ENCODE data around the gene ABCB6. TPM values are rescaled to one million over a fixed set of nuclear protein-coding genes. Genes with fewer than 3 reads are reported as not detected.
A peak's percentile ranks its signal among the peaks of the same experiment; 100 is the strongest.

ABCB6 gene
- total RNA-seq, 1 experiment from 2014 or later: 21.1 TPM

GRCh38 chr2:219197388-219197787 is 21.4 kb downstream of the ABCB6 start:
- Histone ChIP-seq H3F3A (ENCODE audit: low read length, unreplicated experiment) (no peaks in the 10 kb centered on the region), H3K4me1 (ENCODE audit: insufficient read depth, low read length) (no peaks in the 10 kb centered on the region), H3K9me2 (replicated peaks; ENCODE audit: low read length) (no peaks in the 10 kb centered on the region), H3K9me3 (ENCODE audit: low read length) (no peaks in the 10 kb centered on the region), H3K27ac (ENCODE audit: low read length) (no peak overlapping the region), H3K36me3 (ENCODE audit: low read depth, low read length) (no peaks in the 10 kb centered on the region), H3K79me2 (ENCODE audit: low read length) (no peaks in the 10 kb centered on the region), H3K27me3 (ENCODE audit: low read length) (no peaks in the 10 kb centered on the region), H4K20me1 (ENCODE audit: low read length) (no peaks in the 10 kb centered on the region), H3K9ac (ENCODE audit: low read length) (no peak overlapping the region), H2AFZ (ENCODE audit: low read length) (no peak overlapping the region), H3K4me3 (ENCODE audit: low read length) (no peak overlapping the region), H3K4me2 (ENCODE audit: low read length) (no peak overlapping the region)
- intact Hi-C loops (cut with micrococcal nuclease): no loop called here
- POLR2A ChIA-PET (ENCODE audit: unreplicated experiment): no interaction called here
- TF ChIP-seq EZH2phosphoT487 (IDR thresholded peaks at IDR 0.05; ENCODE audit: borderline replicate concordance, low read length): no peak
- no peak for TF ChIP-seq EZH2 (IDR thresholded peaks at IDR 0.05; ENCODE audit: low read length, unreplicated experiment)
- no peak for TF ChIP-seq CTCF (conservative IDR thresholded peaks at IDR 0.05; ENCODE audit: low read depth, low read length)
- CTCF ChIA-PET: no interaction called here
- peak; percentile 0 for DNase-seq
- BruUV-seq (replicated peaks): no TSS peak
- ATAC-seq: no peak

DNA sequence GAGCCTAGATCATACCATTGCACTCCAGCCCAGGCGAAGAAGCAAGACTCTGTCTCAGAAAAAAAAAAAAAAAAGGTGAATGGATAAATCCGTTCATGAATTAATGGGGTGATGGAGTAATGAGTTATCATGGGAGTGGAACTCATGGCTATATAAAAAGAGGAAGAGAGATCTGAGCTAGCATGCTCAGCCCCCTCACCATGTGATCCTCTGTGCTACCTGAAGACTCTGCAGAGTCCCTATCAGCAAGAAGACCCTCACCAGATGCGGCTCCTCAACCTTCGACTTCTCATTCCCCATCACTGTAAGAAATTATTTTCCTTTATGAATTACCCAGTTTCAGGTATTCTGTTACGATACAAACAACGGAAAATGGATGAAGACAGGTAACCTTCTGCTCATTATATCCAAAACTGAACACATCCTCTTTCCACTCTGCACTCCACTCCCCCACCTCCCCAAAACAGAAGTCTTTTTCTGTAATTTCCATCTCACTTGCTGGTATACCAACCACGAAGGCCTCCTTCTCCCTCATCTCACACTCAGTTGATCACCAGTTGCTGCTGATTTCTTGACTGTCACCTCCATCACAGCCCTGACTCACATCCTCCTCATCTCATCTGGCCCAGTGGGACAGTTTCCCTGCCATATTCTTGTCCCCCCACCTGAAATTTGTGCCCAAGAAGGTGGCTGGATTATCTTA is 31.9 kb downstream of the ABCB6 start:
- H3K4me3 ChIP-seq (ENCODE audit: low read length): no peak overlapping the region
- no peak overlapping the region for H2AFZ ChIP-seq (ENCODE audit: low read length)
- H4K20me1 ChIP-seq (ENCODE audit: low read length): no peaks in the 10 kb centered on the region
- no peaks in the 10 kb centered on the region for H3K9me2 ChIP-seq (replicated peaks; ENCODE audit: low read length)
- CTCF ChIA-PET: no interaction called here
- H3K27ac ChIP-seq (ENCODE audit: low read length): no peak overlapping the region
- H3K9ac ChIP-seq (ENCODE audit: low read length): no peak overlapping the region
- intact Hi-C loops (cut with micrococcal nuclease): no loop called here
- H3K79me2 ChIP-seq (ENCODE audit: low read length): no peaks in the 10 kb centered on the region
- TF ChIP-seq EZH2 (IDR thresholded peaks at IDR 0.05; ENCODE audit: low read length, unreplicated experiment) (no peak), EZH2phosphoT487 (IDR thresholded peaks at IDR 0.05; ENCODE audit: borderline replicate concordance, low read length) (no peak), CTCF (conservative IDR thresholded peaks at IDR 0.05; ENCODE audit: low read depth, low read length) (no peak)
- BruUV-seq (replicated peaks): no TSS peak
- no peaks in the 10 kb centered on the region for H3F3A ChIP-seq (ENCODE audit: low read length, unreplicated experiment)
- H3K36me3 ChIP-seq (ENCODE audit: low read depth, low read length): no peaks in the 10 kb centered on the region; the same call in 1 of the 2 replicates
- H3K27me3 ChIP-seq (ENCODE audit: low read length): no peaks in the 10 kb centered on the region
- no peak overlapping the region for H3K4me2 ChIP-seq (ENCODE audit: low read length)
- DNase-seq (no peak), ATAC-seq (no peak)
- no peaks in the 10 kb centered on the region for H3K4me1 ChIP-seq (ENCODE audit: insufficient read depth, low read length)
- POLR2A ChIA-PET (ENCODE audit: unreplicated experiment): no interaction called here
- no peaks in the 10 kb centered on the region for H3K9me3 ChIP-seq (ENCODE audit: low read length)

GRCh38 chr2:219184121-219184520 is 34.6 kb downstream of the ABCB6 start:
- no peak overlapping the region for H3K4me3 ChIP-seq (ENCODE audit: low read length)
- H4K20me1 ChIP-seq (ENCODE audit: low read length): peaks cover 4% of the 10 kb centered on the region; the same call in 1 of the 2 replicates
- no peaks in the 10 kb centered on the region for H3F3A ChIP-seq (ENCODE audit: low read length, unreplicated experiment)
- no peak overlapping the region for H3K27ac ChIP-seq (ENCODE audit: low read length)
- DNase-seq (no peak), ATAC-seq (no peak)
- H2AFZ ChIP-seq (ENCODE audit: low read length): no peak overlapping the region
- CTCF ChIA-PET: no interaction called here
- no peak overlapping the region for H3K4me2 ChIP-seq (ENCODE audit: low read length)
- H3K9me2 ChIP-seq (replicated peaks; ENCODE audit: low read length): no peaks in the 10 kb centered on the region
- no TSS peak for BruUV-seq (replicated peaks)
- H3K36me3 ChIP-seq (ENCODE audit: low read depth, low read length): peaks cover 16% of the 10 kb centered on the region; the same call in 1 of the 2 replicates
- H3K27me3 ChIP-seq (ENCODE audit: low read length): no peaks in the 10 kb centered on the region
- TF ChIP-seq CTCF (conservative IDR thresholded peaks at IDR 0.05; ENCODE audit: low read depth, low read length) (no peak), EZH2 (IDR thresholded peaks at IDR 0.05; ENCODE audit: low read length, unreplicated experiment) (no peak), EZH2phosphoT487 (IDR thresholded peaks at IDR 0.05; ENCODE audit: borderline replicate concordance, low read length) (no peak)
- H3K4me1 ChIP-seq (ENCODE audit: insufficient read depth, low read length): peaks cover 6% of the 10 kb centered on the region
- H3K9ac ChIP-seq (ENCODE audit: low read length): no peak overlapping the region
- H3K9me3 ChIP-seq (ENCODE audit: low read length): no peaks in the 10 kb centered on the region
- intact Hi-C loops (cut with micrococcal nuclease): no loop called here
- POLR2A ChIA-PET (ENCODE audit: unreplicated experiment): no interaction called here
- peaks cover 18% of the 10 kb centered on the region for H3K79me2 ChIP-seq (ENCODE audit: low read length)
